Mesendoderm (in vitro differentiated cells): ENCODE data around the gene TYMP.

Source experiments
- DNase-seq: peaks from one replicate; pipeline ENCODE4 v3.0.0; 2013
- H2AK5ac ChIP-seq: 2 replicates; pipeline ENCODE4 v1.6.1; 2013; ENCODE audit warnings: low read length, inconsistent platforms
- H2BK120ac ChIP-seq: 2 replicates; pipeline ENCODE4 v1.6.1; 2013; ENCODE audit warnings: low read depth, mild to moderate bottlenecking, low read length, moderate library complexity, mixed read lengths
- H2BK15ac ChIP-seq: replicated peaks from 2 replicates; pipeline ENCODE4 v1.6.1; 2013; ENCODE audit warnings: low read depth, mild to moderate bottlenecking, moderate library complexity
- H2BK5ac ChIP-seq: 2 replicates; pipeline ENCODE4 v1.6.1; 2013; ENCODE audit warnings: low read length, inconsistent platforms
- H3K18ac ChIP-seq: 2 replicates; pipeline ENCODE4 v1.6.1; 2013; ENCODE audit warnings: mild to moderate bottlenecking, low read length, mixed read lengths
- H3K23ac ChIP-seq: one replicate; pipeline ENCODE4 v1.6.1; 2013; ENCODE audit warnings: low read length
- H3K27ac ChIP-seq: 2 replicates; pipeline ENCODE4 v1.5.1; 2013; ENCODE audit warnings: low read depth, mild to moderate bottlenecking, inconsistent platforms, low read length, moderate library complexity
- H3K27me3 ChIP-seq: 2 replicates; pipeline ENCODE4 v1.6.1; 2013; ENCODE audit warnings: low read length, control low read depth, mild to moderate bottlenecking, inconsistent platforms; ENCODE audit not compliant: insufficient read depth, poor library complexity
- H3K36me3 ChIP-seq: 2 replicates; pipeline ENCODE4 v1.6.1; 2013; ENCODE audit warnings: low read length, inconsistent platforms; ENCODE audit not compliant: control insufficient read depth, insufficient read depth
- H3K4ac ChIP-seq: one replicate; pipeline ENCODE4 v1.6.1; 2013; ENCODE audit warnings: low read depth, mild to moderate bottlenecking, low read length, moderate library complexity
- H3K4me1 ChIP-seq: 2 replicates; pipeline ENCODE4 v1.6.1; 2013; ENCODE audit warnings: low read depth, low read length, inconsistent platforms; ENCODE audit not compliant: control insufficient read depth
- H3K4me2 ChIP-seq: 2 replicates; pipeline ENCODE4 v1.6.1; 2013; ENCODE audit warnings: low read length
- H3K4me3 ChIP-seq: 2 replicates; pipeline ENCODE4 v1.5.1; 2013; ENCODE audit warnings: mild to moderate bottlenecking, low read length
- H3K56ac ChIP-seq: one replicate; pipeline ENCODE4 v1.6.1; 2013; ENCODE audit warnings: low read length
- H3K79me1 ChIP-seq: 2 replicates; pipeline ENCODE4 v1.6.1; 2013; ENCODE audit warnings: low read length, inconsistent platforms
- H3K79me2 ChIP-seq: 2 replicates; pipeline ENCODE4 v1.6.1; 2013; ENCODE audit warnings: mild to moderate bottlenecking, low read length; ENCODE audit not compliant: control insufficient read depth, insufficient read depth
- H3K9ac ChIP-seq: 2 replicates; pipeline ENCODE4 v1.6.1; 2013; ENCODE audit warnings: low read length, inconsistent platforms
- H4K5ac ChIP-seq: one replicate; pipeline ENCODE4 v1.6.1; 2013; ENCODE audit warnings: low read length
- H4K8ac ChIP-seq: one replicate; pipeline ENCODE4 v1.6.1; 2013; ENCODE audit warnings: low read depth, mild to moderate bottlenecking, control low read depth, low read length, moderate library complexity
- WGBS: extraction: QIAGEN DNeasy Blood & Tissue Kit; methylation state at CpG from one replicate; pipeline ENCODE4 v1.1.7; 2013; ENCODE audit warnings: low lambda C conversion rate, missing lambda C conversion rate; ENCODE audit not compliant: insufficient coverage; ENCODE audit errors: extremely low coverage; 5-methylcytosine and 5-hydroxymethylcytosine counted together

TYMP gene

DNA sequence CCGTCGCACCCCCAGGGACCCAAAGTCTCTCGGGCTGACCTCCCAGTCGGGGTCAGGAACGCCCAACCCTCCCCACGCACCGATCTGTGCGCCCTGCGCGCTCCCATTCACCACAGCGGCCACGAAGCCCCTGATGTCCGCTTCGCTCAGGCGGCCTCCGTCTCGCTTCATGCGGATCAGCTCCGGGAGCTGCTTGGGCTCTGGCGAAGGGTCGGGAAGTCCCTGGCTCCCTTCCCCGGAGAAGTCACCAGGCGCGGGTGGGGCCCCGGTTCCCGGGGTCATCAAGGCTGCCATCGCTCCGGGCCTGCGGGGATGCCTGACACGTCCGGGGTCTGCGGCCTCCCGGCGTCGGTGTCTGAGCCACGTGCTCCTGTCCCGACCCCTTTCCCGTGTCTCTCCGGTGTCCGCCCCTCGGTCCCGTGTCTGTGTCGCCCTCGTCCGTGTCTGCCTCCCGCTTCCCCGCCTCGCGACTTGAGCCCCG lies 356 bp downstream of the TYMP start:
- H2BK120ac ChIP-seq, result no peak overlapping the region
- WGBS, result no CpG with 5 or more reads among the region's 50 CpGs
- H3K23ac ChIP-seq, result no peak overlapping the region
- no peaks in the 10 kb centered on the region for H3K79me2 ChIP-seq
- H4K5ac ChIP-seq, result no peak overlapping the region
- no peak overlapping the region for H3K4me2 ChIP-seq
- no peak overlapping the region for H3K4me3 ChIP-seq
- no peaks in the 10 kb centered on the region for H3K36me3 ChIP-seq
- H2AK5ac ChIP-seq, result no peak overlapping the region
- no peak overlapping the region for H2BK5ac ChIP-seq
- no peak overlapping the region for H3K27ac ChIP-seq
- peaks cover 6% of the 10 kb centered on the region for H3K4me1 ChIP-seq
- H3K27me3 ChIP-seq, result peaks cover 23% of the 10 kb centered on the region
- H3K79me1 ChIP-seq, result no peaks in the 10 kb centered on the region
- H3K9ac ChIP-seq, result no peak overlapping the region
- DNase-seq, result no peak
- H4K8ac ChIP-seq, result no peak overlapping the region
- H3K56ac ChIP-seq, result peak overlapping the region; percentile 25
- no peak overlapping the region for H3K18ac ChIP-seq
- no peak overlapping the region for H2BK15ac ChIP-seq
- no peak overlapping the region for H3K4ac ChIP-seq

DNA sequence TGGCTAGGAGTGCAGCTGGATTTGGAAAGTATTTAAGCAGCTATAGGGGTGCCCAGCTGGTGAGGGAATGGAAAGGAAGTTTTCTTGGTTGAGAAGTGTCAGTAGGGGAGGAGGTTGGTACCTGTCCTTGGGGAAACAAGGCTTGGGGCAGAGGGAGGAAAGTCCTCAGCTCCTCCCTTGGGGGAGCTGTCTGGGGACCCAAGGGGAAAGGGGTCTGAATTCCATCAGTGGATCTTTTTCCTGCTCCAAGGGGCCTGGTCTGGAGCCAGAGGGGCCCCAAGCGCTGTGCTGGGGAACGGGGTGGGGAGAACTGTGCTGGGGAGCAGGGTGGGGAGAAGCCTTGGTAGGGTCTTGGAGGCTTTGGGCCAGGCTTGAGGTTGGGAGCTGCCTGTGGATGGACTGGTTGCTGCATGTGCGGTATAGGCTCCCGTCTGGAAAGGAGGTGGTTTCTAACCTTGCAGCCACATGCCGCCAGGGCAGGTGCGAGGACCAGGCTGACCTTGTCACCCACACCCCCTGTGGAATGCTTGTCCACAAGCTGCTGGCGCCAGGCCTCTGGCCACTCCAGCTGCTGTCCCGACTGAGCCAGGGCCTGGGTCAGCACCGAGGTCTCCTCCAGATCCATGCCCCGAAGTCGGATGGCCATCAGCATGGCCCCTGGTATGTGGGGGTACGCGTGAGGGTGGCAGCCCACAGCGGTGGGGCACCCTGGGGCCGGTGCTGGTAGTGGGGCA lies 963 bp downstream of the TYMP start:
- H2BK120ac ChIP-seq, result no peak overlapping the region
- H3K9ac ChIP-seq, result no peak overlapping the region
- no peaks in the 10 kb centered on the region for H3K36me3 ChIP-seq
- no peak for DNase-seq
- no peaks in the 10 kb centered on the region for H3K79me1 ChIP-seq
- H2BK15ac ChIP-seq, result no peak overlapping the region
- H2AK5ac ChIP-seq, result no peak overlapping the region
- H3K56ac ChIP-seq, result no peak overlapping the region
- no peak overlapping the region for H3K27ac ChIP-seq
- peaks cover 23% of the 10 kb centered on the region for H3K27me3 ChIP-seq
- H3K4me3 ChIP-seq, result no peak overlapping the region
- no CpG with 5 or more reads among the region's 15 CpGs for WGBS
- no peak overlapping the region for H4K8ac ChIP-seq
- H2BK5ac ChIP-seq, result no peak overlapping the region
- no peak overlapping the region for H3K4ac ChIP-seq
- H3K18ac ChIP-seq, result no peak overlapping the region
- no peak overlapping the region for H3K23ac ChIP-seq
- H4K5ac ChIP-seq, result no peak overlapping the region
- H3K4me1 ChIP-seq, result peaks cover 6% of the 10 kb centered on the region
- no peaks in the 10 kb centered on the region for H3K79me2 ChIP-seq
- no peak overlapping the region for H3K4me2 ChIP-seq

DNA sequence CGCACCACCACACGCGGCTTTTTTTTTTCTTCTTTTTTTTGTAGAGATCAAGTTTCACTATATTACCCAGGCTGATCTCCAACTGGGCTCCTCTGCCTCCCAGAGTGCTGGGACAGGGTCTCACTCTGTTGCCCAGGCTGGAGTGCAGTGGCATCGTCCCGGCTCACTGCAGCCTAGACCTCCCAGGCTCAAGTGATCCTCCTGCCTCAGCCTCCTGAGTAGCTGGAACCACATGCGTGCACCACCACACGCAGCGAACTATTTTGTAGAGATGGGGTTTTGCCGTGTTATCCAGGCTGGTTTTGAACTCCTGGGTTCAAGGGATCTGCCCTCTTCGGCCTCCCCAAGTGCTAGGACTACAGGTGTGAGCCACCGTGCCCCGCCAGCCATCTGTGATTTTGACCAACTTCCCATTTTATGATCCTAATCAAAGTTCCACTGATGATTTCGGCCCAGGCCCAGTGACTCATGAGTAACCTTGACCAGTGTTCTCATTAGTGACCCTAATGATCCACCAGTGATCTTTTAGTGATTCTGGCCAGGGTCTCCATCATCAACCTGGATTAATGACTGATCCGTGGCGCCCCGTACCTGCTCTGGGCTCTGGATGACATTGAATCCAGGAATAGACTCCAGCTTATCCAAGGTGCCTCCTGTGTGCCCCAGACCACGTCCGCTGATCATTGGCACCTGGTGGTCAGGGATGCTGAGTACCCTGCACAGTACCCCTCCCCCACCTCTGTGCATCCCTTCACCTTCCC lies 1.7 kb downstream of the TYMP start:
- Histone ChIP-seq H4K8ac (no peak overlapping the region), H3K27ac (no peak overlapping the region), H3K4me3 (no peak overlapping the region), H3K23ac (no peak overlapping the region), H3K79me1 (no peaks in the 10 kb centered on the region), H3K4ac (no peak overlapping the region), H2AK5ac (no peak overlapping the region), H3K4me1 (peaks cover 6% of the 10 kb centered on the region), H3K27me3 (peaks cover 23% of the 10 kb centered on the region), H3K18ac (no peak overlapping the region), H2BK15ac (no peak overlapping the region), H3K79me2 (no peaks in the 10 kb centered on the region), H3K36me3 (no peaks in the 10 kb centered on the region), H2BK120ac (no peak overlapping the region), H4K5ac (no peak overlapping the region), H3K56ac (no peak overlapping the region), H3K4me2 (no peak overlapping the region), H2BK5ac (no peak overlapping the region), H3K9ac (no peak overlapping the region)
- DNase-seq, result no peak
- WGBS, result no CpG with 5 or more reads among the region's 18 CpGs

DNA sequence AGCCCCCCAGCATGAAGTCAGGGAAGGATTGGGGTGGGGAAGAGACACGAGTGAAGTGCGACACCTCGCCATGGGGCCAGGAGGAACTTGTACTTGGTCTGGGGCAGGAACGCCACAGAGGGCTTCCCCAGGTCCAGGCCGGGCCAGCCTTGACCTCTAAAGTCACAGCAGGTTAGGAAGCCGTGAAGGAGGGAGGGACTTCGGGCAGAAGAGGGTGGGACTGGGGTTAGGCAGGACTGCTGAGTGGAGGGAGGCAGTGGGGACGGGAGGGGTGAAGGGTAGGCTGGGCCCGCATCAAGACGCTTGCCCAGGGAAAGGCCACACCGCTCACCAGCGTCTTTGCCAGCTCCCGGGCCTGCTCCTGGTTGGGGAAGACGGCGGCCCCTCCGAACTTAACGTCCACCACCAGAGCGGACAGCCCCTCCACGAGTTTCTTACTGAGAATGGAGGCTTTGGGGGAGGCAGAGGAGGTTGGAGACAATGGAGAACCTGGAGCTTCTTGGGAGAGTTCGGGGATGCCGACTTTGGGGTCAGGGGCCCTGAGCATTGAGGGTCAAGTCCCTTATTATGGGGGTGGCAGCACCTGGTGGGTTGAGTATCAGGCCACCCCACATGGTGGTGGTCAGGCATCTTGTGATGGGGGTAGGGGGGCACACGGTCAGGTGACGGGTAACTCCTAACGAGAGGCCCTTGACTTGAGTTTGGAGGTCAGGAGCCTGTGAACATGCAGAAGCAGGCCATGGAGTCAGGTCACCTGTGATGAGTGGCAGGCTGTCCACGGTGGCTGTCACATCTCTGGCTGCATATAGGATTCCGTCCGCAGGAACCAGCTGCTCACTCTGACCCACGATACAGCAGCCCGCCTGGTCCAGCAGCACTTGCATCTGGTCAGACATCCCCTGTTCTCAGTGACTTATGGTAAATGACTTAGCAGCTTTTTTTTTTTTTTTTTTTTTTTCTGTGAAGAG lies 2.7 kb downstream of the TYMP start:
- peaks cover 6% of the 10 kb centered on the region for H3K4me1 ChIP-seq
- no peak overlapping the region for H3K4ac ChIP-seq
- no peak overlapping the region for H4K5ac ChIP-seq
- no peak overlapping the region for H3K27ac ChIP-seq
- peak overlapping the region; percentile 83 for H3K9ac ChIP-seq
- H2BK15ac ChIP-seq, result no peak overlapping the region
- H3K27me3 ChIP-seq, result peaks cover 21% of the 10 kb centered on the region
- H3K23ac ChIP-seq, result no peak overlapping the region
- H3K79me1 ChIP-seq, result no peaks in the 10 kb centered on the region
- no peak overlapping the region for H2AK5ac ChIP-seq
- no peak overlapping the region for H2BK120ac ChIP-seq
- peak overlapping the region; percentile 44 for H3K18ac ChIP-seq
- H4K8ac ChIP-seq, result no peak overlapping the region
- H3K4me2 ChIP-seq, result peak overlapping the region; percentile 61
- H3K36me3 ChIP-seq, result no peaks in the 10 kb centered on the region
- no peaks in the 10 kb centered on the region for H3K79me2 ChIP-seq
- H2BK5ac ChIP-seq, result no peak overlapping the region
- peak overlapping the region; percentile 94 for H3K56ac ChIP-seq
- DNase-seq, result peak; percentile 79
- peak overlapping the region; percentile 30 for H3K4me3 ChIP-seq
- WGBS, result no CpG with 5 or more reads among the region's 29 CpGs

DNA sequence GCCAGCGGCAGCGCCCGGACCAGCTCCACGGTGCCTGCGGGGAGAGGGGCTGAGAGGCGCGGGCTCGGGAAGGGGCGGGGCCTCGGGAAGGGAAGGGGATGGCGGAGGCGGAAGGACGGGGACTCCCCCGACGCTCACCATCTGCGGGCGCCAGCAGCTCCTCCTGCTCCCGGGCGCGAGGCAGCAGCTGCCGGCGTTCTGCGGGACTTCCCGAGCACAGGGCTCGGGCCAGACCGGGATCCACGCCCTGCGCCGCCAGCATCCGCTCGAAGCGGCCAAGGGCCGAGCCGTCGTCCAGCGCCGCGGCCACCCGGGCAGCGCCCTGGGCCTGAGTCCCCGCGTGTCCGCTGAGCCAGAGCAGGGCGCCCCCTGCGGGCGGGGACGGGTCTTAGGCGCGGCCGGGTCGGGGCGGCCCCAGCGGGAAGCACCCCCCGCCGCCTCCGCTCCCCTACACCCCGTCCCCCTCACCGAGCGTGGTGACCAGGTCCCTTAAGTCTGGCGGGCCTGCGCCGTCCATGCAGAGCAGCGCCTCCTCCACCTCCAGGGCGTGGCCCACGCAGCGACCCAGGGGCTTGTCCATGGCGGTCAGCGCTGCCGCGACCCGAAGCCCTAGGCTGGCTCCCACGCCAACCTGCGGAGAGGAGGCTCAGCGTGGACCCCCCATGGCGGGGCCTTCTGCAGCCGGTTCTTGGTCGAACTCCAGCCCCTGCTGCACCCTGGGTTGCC lies 3.5 kb downstream of the TYMP start:
- Histone ChIP-seq H3K4ac (peak overlapping the region; percentile 21), H4K8ac (no peak overlapping the region)

More for the DNA sequence above, 3.5 kb downstream of the TYMP start:
- peak; percentile 77 for DNase-seq
- Histone ChIP-seq H3K9ac (peak overlapping the region; percentile 83), H3K56ac (peak overlapping the region; percentile 94), H3K27ac (peak overlapping the region; percentile 81), H3K4me2 (peak overlapping the region; percentile 61), H2AK5ac (no peak overlapping the region), H3K4me3 (peak overlapping the region; percentile 30), H3K36me3 (no peaks in the 10 kb centered on the region), H3K18ac (peak overlapping the region; percentile 44), H4K5ac (no peak overlapping the region), H2BK120ac (no peak overlapping the region), H2BK5ac (no peak overlapping the region), H3K27me3 (peaks cover 19% of the 10 kb centered on the region), H3K79me1 (no peaks in the 10 kb centered on the region), H3K4me1 (peaks cover 6% of the 10 kb centered on the region), H2BK15ac (no peak overlapping the region), H3K23ac (no peak overlapping the region), H3K79me2 (no peaks in the 10 kb centered on the region)
- no CpG with 5 or more reads among the region's 77 CpGs for WGBS
